OCI-LY1 (cell line): ENCODE results near the gene VAV2.

Source experiments
- H2AFZ ChIP-seq: fragments of 200-600 bp; sonication (generic), shearing (Covaris generic); 2 replicates; pipeline ENCODE4 v1.6.0; 2014; ENCODE audit warnings: antibody characterized with exemption, mild to moderate bottlenecking, low read length
- H3F3A ChIP-seq: fragments of 200-600 bp; sonication (generic), shearing (Covaris generic); 2 replicates; pipeline ENCODE4 v1.6.0; 2014; ENCODE audit warnings: mild to moderate bottlenecking, antibody characterized with exemption, low read length, moderate library complexity; ENCODE audit not compliant: insufficient read depth
- H3K27ac ChIP-seq: fragments of 200-600 bp; sonication (generic); 2 replicates; pipeline ENCODE4 v1.5.1; 2014; ENCODE audit warnings: low read length, mixed run types, mild to moderate bottlenecking, low read depth; ENCODE audit not compliant: poor library complexity, severe bottlenecking
- H3K27me3 ChIP-seq: fragments of 200-600 bp; sonication (generic); 2 replicates; pipeline ENCODE4 v1.6.0; 2014; ENCODE audit warnings: antibody characterized with exemption, mild to moderate bottlenecking, low read length, moderate library complexity; ENCODE audit not compliant: insufficient read depth
- H3K36me3 ChIP-seq: fragments of 200-600 bp; sonication (generic); 2 replicates; pipeline ENCODE4 v1.6.1; 2014; ENCODE audit warnings: mild to moderate bottlenecking, antibody characterized with exemption, low read length, moderate library complexity, mixed read lengths; ENCODE audit not compliant: insufficient read depth
- H3K4me1 ChIP-seq: fragments of 200-600 bp; sonication (generic); 2 replicates; pipeline ENCODE4 v1.5.1; 2014; ENCODE audit warnings: mild to moderate bottlenecking, low read length, moderate library complexity; ENCODE audit not compliant: insufficient read depth, severe bottlenecking
- H3K4me2 ChIP-seq: fragments of 200-600 bp; sonication (generic), shearing (Covaris generic); 2 replicates; pipeline ENCODE4 v1.6.1; 2014; ENCODE audit warnings: low read length
- H3K4me3 ChIP-seq: fragments of 200-600 bp; sonication (generic); 2 replicates; pipeline ENCODE4 v1.5.1; 2014; ENCODE audit warnings: low read length, low read depth, mild to moderate bottlenecking, mixed read lengths; ENCODE audit not compliant: poor library complexity, severe bottlenecking
- H3K79me2 ChIP-seq: fragments of 200-600 bp; shearing (Covaris generic); 2 replicates; pipeline ENCODE4 v1.6.1; 2016; ENCODE audit warnings: mixed run types, low read length, mixed read lengths; ENCODE audit not compliant: insufficient read depth
- H3K9ac ChIP-seq: fragments of 200-600 bp; sonication (generic), shearing (Covaris generic); 2 replicates; pipeline ENCODE4 v1.6.1; 2014; ENCODE audit warnings: mild to moderate bottlenecking, low read length, mixed read lengths
- H3K9me2 ChIP-seq: fragments of 200-600 bp; sonication (generic), shearing (Covaris generic); 2 replicates; pipeline ENCODE4 v1.6.1; 2014; ENCODE audit warnings: low read depth, mild to moderate bottlenecking, low read length, mixed read lengths
- H3K9me3 ChIP-seq: fragments of 200-600 bp; shearing (Covaris generic); 2 replicates; pipeline ENCODE4 v1.6.1; 2014; ENCODE audit warnings: low read length, mixed read lengths
- H4K20me1 ChIP-seq: fragments of 200-600 bp; sonication (generic), shearing (Covaris generic); 2 replicates; pipeline ENCODE4 v1.6.0; 2016; ENCODE audit warnings: mild to moderate bottlenecking, low read length; ENCODE audit not compliant: insufficient read depth
- EZH2 ChIP-seq: fragments of 200-600 bp; sonication (generic), shearing (Covaris generic); IDR thresholded peaks from 2 replicates; pipeline ENCODE4 v1.8.0; 2017; ENCODE audit warnings: borderline replicate concordance, mixed run types, mild to moderate bottlenecking, antibody characterized with exemption, low read length, moderate library complexity, mixed read lengths
- TF ChIP-seq, protein P1 (sequence below): fragments of 200-600 bp; sonication (generic), shearing (Covaris generic); IDR thresholded peaks from 2 replicates; pipeline ENCODE4 v1.5.1; 2017; ENCODE audit warnings: mild to moderate bottlenecking, antibody characterized with exemption, low read length, moderate library complexity, mixed read lengths

Gene VAV2

DNA sequence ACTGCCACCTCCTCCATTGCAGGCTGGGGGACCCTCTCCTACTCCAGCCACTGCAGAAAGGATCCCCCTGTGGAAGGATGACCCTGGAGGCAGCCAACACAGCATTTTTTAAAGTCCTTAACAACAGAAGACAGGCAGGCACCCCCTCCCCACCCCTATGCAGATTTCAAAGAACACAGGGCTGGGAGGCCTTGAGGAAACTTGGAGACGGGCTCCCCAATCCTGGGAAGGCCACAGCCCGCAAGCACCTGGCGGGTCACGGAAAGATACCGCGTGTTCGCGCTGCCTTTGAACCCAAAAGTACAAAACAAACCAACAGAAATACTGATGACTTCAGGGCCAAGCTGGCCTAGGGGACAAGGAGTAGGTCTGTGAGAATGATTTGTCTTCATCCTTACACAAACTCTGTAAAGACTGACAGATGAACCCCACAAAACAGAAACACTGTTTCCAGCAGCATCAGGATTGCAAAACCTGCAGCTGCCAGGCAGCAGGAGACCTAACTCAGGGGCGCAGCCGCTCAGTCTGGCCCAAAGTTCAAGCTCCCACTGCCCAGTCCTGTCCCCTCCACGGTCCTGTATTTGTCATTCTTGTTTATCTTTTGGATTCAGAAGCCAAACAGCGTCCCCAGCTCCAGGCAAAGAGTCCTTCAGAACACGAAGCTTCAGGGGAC, 13.8 kb downstream of the VAV2 start:
- TF ChIP-seq EZH2 = no peak
- TF ChIP-seq, protein P1, sequence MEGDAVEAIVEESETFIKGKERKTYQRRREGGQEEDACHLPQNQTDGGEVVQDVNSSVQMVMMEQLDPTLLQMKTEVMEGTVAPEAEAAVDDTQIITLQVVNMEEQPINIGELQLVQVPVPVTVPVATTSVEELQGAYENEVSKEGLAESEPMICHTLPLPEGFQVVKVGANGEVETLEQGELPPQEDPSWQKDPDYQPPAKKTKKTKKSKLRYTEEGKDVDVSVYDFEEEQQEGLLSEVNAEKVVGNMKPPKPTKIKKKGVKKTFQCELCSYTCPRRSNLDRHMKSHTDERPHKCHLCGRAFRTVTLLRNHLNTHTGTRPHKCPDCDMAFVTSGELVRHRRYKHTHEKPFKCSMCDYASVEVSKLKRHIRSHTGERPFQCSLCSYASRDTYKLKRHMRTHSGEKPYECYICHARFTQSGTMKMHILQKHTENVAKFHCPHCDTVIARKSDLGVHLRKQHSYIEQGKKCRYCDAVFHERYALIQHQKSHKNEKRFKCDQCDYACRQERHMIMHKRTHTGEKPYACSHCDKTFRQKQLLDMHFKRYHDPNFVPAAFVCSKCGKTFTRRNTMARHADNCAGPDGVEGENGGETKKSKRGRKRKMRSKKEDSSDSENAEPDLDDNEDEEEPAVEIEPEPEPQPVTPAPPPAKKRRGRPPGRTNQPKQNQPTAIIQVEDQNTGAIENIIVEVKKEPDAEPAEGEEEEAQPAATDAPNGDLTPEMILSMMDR = no peak
- Histone ChIP-seq H3K9me3 (no peaks in the 10 kb centered on the region), H3K36me3 (no peaks in the 10 kb centered on the region), H3F3A (no peaks in the 10 kb centered on the region), H3K79me2 (no peaks in the 10 kb centered on the region), H4K20me1 (no peaks in the 10 kb centered on the region), H3K27me3 (peaks cover 10% of the 10 kb centered on the region; the same call in 1 of the 2 replicates), H3K4me2 (no peak overlapping the region), H3K9me2 (no peaks in the 10 kb centered on the region), H2AFZ (no peak overlapping the region), H3K27ac (no peak overlapping the region), H3K9ac (no peak overlapping the region), H3K4me3 (no peak overlapping the region), H3K4me1 (no peaks in the 10 kb centered on the region)

DNA sequence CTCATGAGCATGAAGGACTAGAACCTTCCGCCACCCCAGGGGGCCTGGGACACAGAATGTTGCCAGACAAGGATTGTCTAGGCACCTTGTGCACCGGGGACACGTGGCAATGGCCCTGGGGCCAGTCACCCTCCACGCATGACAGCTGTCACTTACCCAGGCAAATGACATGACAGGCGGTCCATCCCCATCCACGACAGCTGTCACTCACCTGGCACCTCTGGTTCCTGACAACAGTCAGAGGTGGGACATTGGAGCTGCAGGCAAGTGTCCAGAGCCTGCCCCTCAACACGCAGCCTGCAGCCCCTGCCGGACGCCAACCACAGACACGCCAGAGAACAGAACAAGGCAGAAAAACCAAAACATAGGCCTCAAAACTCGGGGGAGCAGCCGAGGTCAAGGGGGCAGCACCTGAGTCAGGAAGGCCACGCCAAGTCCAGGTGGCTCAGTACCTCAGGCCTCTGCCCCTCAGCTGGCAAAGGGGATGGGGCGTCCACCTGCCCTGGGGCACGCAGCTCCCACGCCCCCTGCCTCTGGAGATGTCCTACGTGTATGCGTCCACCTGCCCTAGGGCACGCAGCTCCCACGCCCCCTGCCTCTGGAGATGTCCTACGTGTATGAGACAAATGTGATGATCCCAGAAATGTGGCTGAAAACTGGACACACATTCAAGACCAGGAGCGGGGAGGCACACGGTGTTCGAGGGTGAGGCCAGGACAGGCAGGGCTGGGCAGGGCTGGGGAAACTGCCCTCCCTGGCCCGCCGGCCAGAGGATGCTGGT, 14.5 kb downstream of the VAV2 start:
- no peaks in the 10 kb centered on the region for H3K9me3 ChIP-seq
- no peak overlapping the region for H3K4me2 ChIP-seq
- no peak overlapping the region for H2AFZ ChIP-seq
- no peaks in the 10 kb centered on the region for H3K4me1 ChIP-seq
- H3K9ac ChIP-seq = no peak overlapping the region
- H3K36me3 ChIP-seq = no peaks in the 10 kb centered on the region
- H3F3A ChIP-seq = no peaks in the 10 kb centered on the region
- TF ChIP-seq, protein P1 = no peak
- TF ChIP-seq EZH2 = no peak
- no peak overlapping the region for H3K27ac ChIP-seq
- no peaks in the 10 kb centered on the region for H4K20me1 ChIP-seq
- H3K4me3 ChIP-seq = no peak overlapping the region
- H3K9me2 ChIP-seq = no peaks in the 10 kb centered on the region
- H3K27me3 ChIP-seq = peaks cover 10% of the 10 kb centered on the region; the same call in 1 of the 2 replicates
- H3K79me2 ChIP-seq = no peaks in the 10 kb centered on the region

DNA sequence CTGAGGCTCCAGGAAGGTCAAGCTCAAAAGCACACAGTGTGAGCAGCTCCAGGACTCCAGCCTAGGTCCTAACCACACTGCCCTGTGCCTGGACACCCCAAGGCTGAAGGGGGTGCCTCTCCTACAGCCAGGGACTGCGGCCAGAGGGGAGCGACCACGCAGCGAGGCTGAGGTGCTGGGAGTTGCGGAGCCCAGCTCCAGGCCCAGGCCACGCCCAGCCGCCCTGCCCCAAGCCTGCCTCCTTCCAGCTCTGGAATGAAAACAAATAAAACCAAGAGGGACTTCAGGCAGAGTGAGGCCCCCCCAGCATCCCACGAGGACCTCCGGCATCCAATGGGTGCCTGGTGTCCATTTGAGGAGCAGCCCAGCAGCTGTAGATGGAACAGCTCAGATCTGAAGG, 15.2 kb downstream of the VAV2 start:
- no peaks in the 10 kb centered on the region for H3K79me2 ChIP-seq
- no peak overlapping the region for H3K4me2 ChIP-seq
- no peak overlapping the region for H3K27ac ChIP-seq
- H3K9ac ChIP-seq = no peak overlapping the region
- no peaks in the 10 kb centered on the region for H4K20me1 ChIP-seq
- no peaks in the 10 kb centered on the region for H3K36me3 ChIP-seq
- peaks cover 14% of the 10 kb centered on the region; the same call in 1 of the 2 replicates for H3K27me3 ChIP-seq
- no peak overlapping the region for H2AFZ ChIP-seq
- H3F3A ChIP-seq = no peaks in the 10 kb centered on the region
- no peak for TF ChIP-seq EZH2
- TF ChIP-seq, protein P1 = no peak
- no peaks in the 10 kb centered on the region for H3K4me1 ChIP-seq
- no peak overlapping the region for H3K4me3 ChIP-seq
- no peaks in the 10 kb centered on the region for H3K9me3 ChIP-seq
- no peaks in the 10 kb centered on the region for H3K9me2 ChIP-seq
